Hepatocyte (in vitro differentiated cells): ENCODE measurements around the gene EYA3. TPM values are rescaled to one million over a fixed set of nuclear protein-coding genes. Genes with fewer than 3 reads are reported as not detected.
A peak's percentile ranks its signal among the peaks of the same experiment; 100 is the strongest.

Experiments used
- DNase-seq: peaks from one replicate; pipeline ENCODE4 v3.0.0-alpha.2; 2016; ENCODE audit warnings: low spot score
- H2AFZ ChIP-seq: fragments of 200-600 bp; sonication (generic); 2 replicates; pipeline ENCODE4 v1.6.0; 2016; ENCODE audit warnings: antibody characterized with exemption, mild to moderate bottlenecking
- H3K27ac ChIP-seq: fragments of 200-600 bp; sonication (generic); 2 replicates; pipeline ENCODE4 v1.5.1; 2016; ENCODE audit warnings: mild to moderate bottlenecking
- H3K27me3 ChIP-seq: fragments of 200-600 bp; sonication (generic); 2 replicates; pipeline ENCODE4 v1.6.1; 2016
- H3K36me3 ChIP-seq: fragments of 200-600 bp; sonication (generic); replicated peaks from 2 replicates; pipeline ENCODE4 v1.5.1; 2016; ENCODE audit warnings: low read depth; ENCODE audit not compliant: insufficient read depth
- H3K4me1 ChIP-seq: fragments of 200-600 bp; sonication (generic); 2 replicates; pipeline ENCODE4 v1.5.1; 2016; ENCODE audit warnings: mild to moderate bottlenecking, moderate library complexity; ENCODE audit not compliant: insufficient read depth
- H3K4me2 ChIP-seq: fragments of 200-600 bp; sonication (generic); 2 replicates; pipeline ENCODE4 v1.6.0; 2016
- H3K4me3 ChIP-seq: fragments of 200-600 bp; sonication (generic); 2 replicates; pipeline ENCODE4 v1.5.1; 2016; ENCODE audit warnings: mild to moderate bottlenecking
- H3K79me2 ChIP-seq: fragments of 200-600 bp; sonication (generic); 2 replicates; pipeline ENCODE4 v1.6.0; 2017; ENCODE audit warnings: mild to moderate bottlenecking
- H3K9me2 ChIP-seq: fragments of 200-600 bp; sonication (generic); replicated peaks from 2 replicates; pipeline ENCODE4 v1.6.0; 2017; ENCODE audit warnings: mild to moderate bottlenecking; ENCODE audit not compliant: insufficient read depth
- H3K9me3 ChIP-seq: fragments of 200-600 bp; sonication (generic); 2 replicates; pipeline ENCODE4 v1.5.1; 2016; ENCODE audit warnings: low read depth, mild to moderate bottlenecking
- H4K20me1 ChIP-seq: fragments of 200-600 bp; sonication (generic); 2 replicates; pipeline ENCODE4 v1.6.0; 2016; ENCODE audit warnings: mild to moderate bottlenecking; ENCODE audit not compliant: insufficient read depth, poor library complexity, severe bottlenecking
- CTCF ChIP-seq: fragments of 200-600 bp; sonication (generic); IDR thresholded peaks from 2 replicates; pipeline ENCODE4 v1.5.1; 2016; ENCODE audit warnings: antibody characterized with exemption, mild to moderate bottlenecking; ENCODE audit not compliant: poor library complexity
- EZH2 ChIP-seq: fragments of 200-600 bp; sonication (generic); IDR thresholded peaks from 2 replicates; pipeline ENCODE4 v1.6.1; 2016; ENCODE audit warnings: antibody characterized with exemption, mild to moderate bottlenecking, borderline replicate concordance
- EZH2phosphoT487 ChIP-seq: fragments of 200-600 bp; sonication (generic); IDR thresholded peaks from one replicate; pipeline ENCODE4 v1.6.1; 2018; ENCODE audit warnings: antibody characterized with exemption, mild to moderate bottlenecking, low read depth, moderate library complexity; ENCODE audit not compliant: unreplicated experiment, severe bottlenecking
- WGBS: methylation state at CpG from one replicate; pipeline ENCODE4 v1.1.6; 2016; ENCODE audit warnings: low lambda C conversion rate; ENCODE audit errors: missing lambda C conversion rate; 5-methylcytosine and 5-hydroxymethylcytosine counted together
- polyA plus RNA-seq: library from polyadenylated mRNA; unstranded; fragments of >200 nt; fragmentation: Nextera tagmentation; extraction: Ambion mirVana; gene quantifications from 2 replicates; pipeline ENCODE4 v1.2.1, GENCODE V29; 2016
- total RNA-seq: library from RNA; depleted of rRNA; stranded (reverse); fragments of >200 nt; gene quantifications from 2 replicates; pipeline ENCODE4 v1.2.3, GENCODE V29; 2014

EYA3 gene
- total and polyA plus RNA-seq, 2 experiments from 2014 or later, result 4.2 to 19.9 TPM

GRCh38 chr1:28130901-28131300 is 42.5 kb upstream of the EYA3 start:
- TF ChIP-seq EZH2phosphoT487 (no peak), CTCF (no peak)
- Histone ChIP-seq H3K9me2 (no peaks in the 10 kb centered on the region), H3K36me3 (no peaks in the 10 kb centered on the region), H3K27me3 (peaks cover 9% of the 10 kb centered on the region), H4K20me1 (no peaks in the 10 kb centered on the region), H3K4me3 (no peak overlapping the region), H2AFZ (no peak overlapping the region), H3K4me1 (no peaks in the 10 kb centered on the region), H3K4me2 (no peak overlapping the region), H3K9me3 (no peaks in the 10 kb centered on the region), H3K79me2 (no peaks in the 10 kb centered on the region), H3K27ac (no peak overlapping the region)
- 83% methylated on average over 6 of the region's 6 CpGs for WGBS
- no peak for DNase-seq

GRCh38 chr1:28129150-28129549 is 40.7 kb upstream of the EYA3 start:
- no peak overlapping the region for H3K4me2 ChIP-seq
- peaks cover 9% of the 10 kb centered on the region for H3K27me3 ChIP-seq
- no peaks in the 10 kb centered on the region for H3K9me3 ChIP-seq
- H3K4me1 ChIP-seq, result no peaks in the 10 kb centered on the region
- TF ChIP-seq CTCF (no peak), EZH2 (no peak), EZH2phosphoT487 (no peak)
- H3K79me2 ChIP-seq, result no peaks in the 10 kb centered on the region
- H2AFZ ChIP-seq, result no peak overlapping the region
- no peak overlapping the region for H3K27ac ChIP-seq
- no peak overlapping the region for H3K4me3 ChIP-seq
- DNase-seq, result peak; percentile 35
- no peaks in the 10 kb centered on the region for H3K9me2 ChIP-seq
- no peaks in the 10 kb centered on the region for H4K20me1 ChIP-seq
- WGBS, result 36% methylated on average over 1 of the region's 1 CpG
- H3K36me3 ChIP-seq, result no peaks in the 10 kb centered on the region

- Histone ChIP-seq H3K9me3 (no peaks in the 10 kb centered on the region), H3K27ac (no peak overlapping the region), H3K4me3 (no peak overlapping the region), H3K36me3 (no peaks in the 10 kb centered on the region), H3K27me3 (peaks cover 9% of the 10 kb centered on the region), H2AFZ (no peak overlapping the region), H3K9me2 (no peaks in the 10 kb centered on the region), H3K4me2 (no peak overlapping the region), H3K79me2 (no peaks in the 10 kb centered on the region), H3K4me1 (no peaks in the 10 kb centered on the region), H4K20me1 (no peaks in the 10 kb centered on the region)
- WGBS, result 81% methylated on average over 3 of the region's 3 CpGs
- TF ChIP-seq CTCF, result no peak
- no peak for TF ChIP-seq EZH2phosphoT487
- TF ChIP-seq EZH2, result no peak
- no peak for DNase-seq
Observed at GRCh38 chr1:28127617-28128257, 39.3 kb upstream of the EYA3 start.
